GM21825 (cell line): Measurements from ENCODE around the gene CDHR2.
A peak's percentile ranks its signal among the peaks of the same experiment; 100 is the strongest.
"Not testable (repeated sequence)": the region's sequence is repeated elsewhere in the genome, so short reads cannot be mapped to it uniquely, and the experiment has no call there.

Experiments
- ATAC-seq: cut with Tn5 transposase; IDR thresholded peaks from one replicate; pipeline ENCODE4 v1.9.1; 2021; ENCODE audit warnings: mild to moderate bottlenecking, moderate library complexity; ENCODE audit not compliant: unreplicated experiment

The CDHR2 gene

DNA sequence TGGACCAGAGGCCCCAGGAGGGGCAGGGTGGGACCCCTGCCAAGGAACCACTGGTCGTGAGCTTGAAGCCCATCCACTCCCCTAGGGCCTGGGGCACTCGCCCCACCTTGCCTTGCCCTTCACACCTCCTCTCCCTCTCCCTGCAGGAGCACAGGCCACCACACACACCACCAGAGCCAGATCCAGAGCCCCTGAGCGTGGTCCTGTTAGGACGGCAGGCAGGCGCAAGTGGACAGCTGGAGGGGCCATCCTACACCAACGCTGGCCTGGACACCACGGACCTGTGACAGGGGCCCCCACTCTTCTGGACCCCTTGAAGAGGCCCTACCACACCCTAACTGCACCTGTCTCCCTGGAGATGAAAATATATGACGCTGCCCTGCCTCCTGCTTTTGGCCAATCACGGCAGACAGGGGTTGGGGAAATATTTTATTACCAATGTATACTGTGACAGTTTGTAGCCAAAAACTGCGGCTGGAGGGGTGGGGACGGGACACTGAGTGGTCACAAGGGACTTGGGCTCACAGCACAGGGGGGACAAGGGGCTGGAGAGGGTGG lies 46.3 kb downstream of the CDHR2 start:
- ATAC-seq, result no peak

DNA sequence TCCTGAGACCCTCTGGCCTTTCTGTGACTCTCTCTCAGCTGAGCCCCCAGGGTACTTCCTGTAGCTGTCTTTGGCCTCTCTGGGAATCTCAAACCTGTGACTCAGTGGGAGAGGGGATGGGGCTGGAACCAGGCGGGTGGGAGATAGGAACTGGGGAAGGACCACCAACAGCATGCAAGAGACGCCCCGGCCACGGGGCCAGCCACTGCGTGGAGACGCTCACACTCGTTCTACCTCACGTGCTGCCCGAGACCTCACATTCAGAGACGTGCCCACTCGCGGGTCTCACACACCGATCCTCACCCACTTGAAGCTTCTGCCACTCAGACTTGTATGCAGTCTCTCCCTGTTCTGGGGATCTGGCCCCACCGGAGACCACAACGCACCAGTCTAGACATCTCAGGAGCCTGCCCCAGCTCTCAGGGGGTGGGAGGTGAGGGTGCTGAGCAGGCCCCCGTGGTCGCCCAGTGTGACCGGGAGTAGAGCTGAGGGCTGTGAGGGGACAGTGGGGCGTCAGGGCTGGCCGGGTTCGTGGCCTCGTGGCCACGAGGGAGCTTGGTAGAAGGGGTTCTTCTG lies 47.0 kb downstream of the CDHR2 start:
- no peak for ATAC-seq

DNA sequence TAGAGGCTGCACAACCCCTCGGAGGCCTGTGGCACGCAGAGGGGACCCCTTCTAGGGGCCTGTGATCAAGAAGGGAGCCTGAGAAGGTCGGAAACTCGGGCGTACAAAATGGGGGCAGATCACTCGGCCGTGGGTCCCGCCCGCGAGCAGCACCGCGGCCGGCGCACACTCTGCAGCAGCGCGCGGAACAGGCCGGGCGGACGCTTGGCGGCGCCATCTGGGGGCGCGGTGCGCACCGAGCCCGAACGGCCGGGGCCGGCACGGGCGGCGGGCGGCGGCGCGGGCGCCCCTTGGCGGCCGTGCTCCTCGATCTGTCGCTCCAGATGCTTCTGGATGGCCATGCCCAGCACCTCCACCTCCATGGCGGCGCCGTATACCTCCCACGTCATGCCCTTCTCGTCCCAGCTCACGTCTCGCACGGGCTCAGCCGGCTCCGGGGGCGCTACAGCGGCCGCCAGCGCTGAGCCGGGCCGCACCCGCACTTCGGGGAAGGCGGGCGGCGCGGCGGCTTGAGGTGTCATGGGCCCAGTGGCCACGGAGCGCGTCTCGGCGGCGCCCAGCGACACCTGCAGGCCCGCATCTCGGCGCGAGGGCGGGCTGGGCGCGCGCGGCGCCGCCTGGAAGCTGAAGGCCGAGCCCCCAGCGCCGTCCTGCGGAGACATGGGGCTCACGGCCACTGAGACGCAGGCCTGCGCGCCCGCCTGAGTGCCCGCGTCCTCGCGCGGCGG lies 47.7 kb downstream of the CDHR2 start:
- ATAC-seq, result peak; percentile 73

DNA sequence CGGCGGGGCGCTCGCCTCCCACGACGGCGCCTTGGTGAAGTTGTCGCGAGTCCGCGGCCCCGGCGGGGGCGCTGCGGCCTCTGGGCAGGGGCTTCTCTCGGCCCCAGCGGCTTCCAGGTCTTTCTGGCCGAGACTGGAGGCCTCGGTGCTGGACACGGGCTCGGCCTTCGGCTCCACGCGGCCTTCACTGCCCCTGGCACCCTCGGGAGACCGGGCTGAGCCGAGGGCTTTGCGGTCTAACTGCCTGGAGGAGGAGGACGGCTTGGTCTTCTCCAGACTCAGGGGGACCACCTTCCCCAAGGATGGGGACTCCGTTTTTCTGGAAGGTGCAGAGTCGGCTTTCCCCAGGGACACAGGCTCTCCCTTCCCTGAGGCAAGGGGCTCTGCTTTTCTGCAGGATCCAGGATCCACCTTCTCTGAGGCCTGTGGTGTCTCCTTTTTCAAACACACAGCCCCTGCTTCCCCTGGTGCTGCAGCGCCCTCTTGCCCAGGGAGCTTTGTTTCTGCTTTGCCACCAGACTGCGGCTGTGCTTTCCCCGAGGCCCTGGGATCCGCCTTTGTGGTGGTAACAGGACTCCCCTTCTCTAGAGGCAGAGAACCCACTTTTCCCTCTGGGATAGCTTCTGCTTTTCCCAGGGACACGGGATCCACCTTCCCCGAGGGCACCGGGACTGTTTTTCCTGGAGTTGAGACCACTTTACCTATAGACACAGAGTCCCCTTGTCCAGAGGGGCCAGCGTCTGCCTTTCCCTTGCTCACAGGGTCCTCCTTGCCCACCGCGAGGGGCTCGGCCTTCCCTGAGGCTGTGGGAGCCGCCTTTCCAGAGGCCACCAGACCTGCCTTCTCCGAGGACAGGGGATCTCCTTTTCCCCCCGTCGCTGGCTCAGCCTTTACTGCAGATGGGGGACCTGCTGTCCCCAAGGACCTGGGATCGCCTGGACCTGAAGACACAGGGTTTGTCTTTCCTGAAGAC lies 48.6 kb downstream of the CDHR2 start:
- ATAC-seq, result no peak

DNA sequence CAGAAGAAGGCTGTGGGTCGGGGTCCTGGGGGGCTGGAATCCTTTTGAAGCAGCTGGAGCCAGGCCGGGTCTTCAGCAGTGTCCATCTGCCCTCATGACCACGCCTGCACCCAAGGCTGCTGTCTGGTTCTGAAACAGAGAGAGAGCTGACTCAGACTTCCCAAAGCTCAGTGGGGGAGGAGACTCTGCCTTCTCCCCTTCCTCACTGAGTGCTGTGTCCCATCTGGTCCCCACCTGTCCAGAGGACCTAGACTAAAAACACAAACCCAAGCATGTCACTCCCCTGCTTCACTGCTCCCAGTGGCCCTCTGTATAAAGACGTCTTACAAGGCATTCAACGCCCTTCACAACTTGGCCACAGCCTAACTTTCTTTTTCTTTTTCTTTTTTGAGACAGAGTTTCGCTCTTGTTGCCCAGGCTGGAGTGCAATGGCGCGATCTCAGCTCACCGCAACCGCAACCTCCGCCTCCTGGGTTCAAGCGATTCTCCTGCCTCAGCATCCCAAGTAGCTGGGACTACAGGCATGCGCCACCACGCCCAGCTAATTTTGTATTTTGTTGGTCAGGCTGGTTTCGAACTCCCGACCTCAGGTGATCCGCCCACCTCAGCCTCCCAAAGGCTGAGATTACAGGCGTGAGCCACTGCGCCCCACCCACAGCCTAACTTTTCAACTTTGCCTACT lies 50.7 kb downstream of the CDHR2 start:
- ATAC-seq, result not testable (repeated sequence)

DNA sequence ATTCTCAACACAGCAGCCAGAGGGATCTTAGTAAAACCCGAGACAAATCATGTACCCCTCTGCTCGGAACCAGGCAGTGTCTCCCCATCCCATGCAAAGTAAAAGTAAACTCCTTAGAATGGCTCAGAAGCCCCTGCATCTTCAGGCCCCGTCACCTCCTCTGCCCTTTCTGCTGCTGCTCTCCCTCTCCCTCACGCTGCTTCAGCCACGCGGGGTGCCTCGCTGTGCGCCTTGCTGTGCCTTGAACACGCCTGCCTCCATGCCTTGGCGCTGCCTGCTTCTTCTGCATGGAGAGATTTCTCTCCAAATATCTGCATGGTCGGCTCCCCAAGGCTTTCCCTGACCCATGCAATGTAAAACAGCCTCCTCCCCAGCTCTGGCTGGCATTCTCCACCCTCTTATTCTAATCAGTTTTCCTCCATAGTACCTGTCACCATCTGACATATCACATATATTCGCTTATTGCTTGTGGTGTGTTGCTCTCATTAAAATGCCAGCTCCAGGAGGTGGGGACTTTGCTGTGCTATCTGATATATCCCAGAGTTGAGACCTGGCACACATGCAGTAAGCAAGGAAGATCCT lies 52.9 kb downstream of the CDHR2 start:
- ATAC-seq, result no peak

DNA sequence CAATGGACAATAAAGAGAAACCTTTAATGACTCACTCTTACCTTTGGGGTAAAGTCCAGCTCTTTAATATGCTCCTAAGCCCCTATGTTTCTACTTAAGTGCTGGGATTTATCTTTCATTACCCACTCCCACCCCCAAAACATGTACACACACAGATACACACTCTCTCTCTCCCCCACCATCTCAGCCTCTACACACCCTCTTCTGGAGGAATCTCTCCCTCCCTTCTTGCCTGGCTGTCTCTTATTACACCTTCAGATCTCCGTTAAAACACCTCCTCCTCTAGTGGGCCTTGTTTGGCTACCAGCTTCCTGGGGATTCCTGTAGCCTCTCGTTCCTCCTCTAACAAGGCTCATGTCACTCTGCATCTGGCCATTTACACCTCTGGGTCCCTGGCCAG lies 53.9 kb downstream of the CDHR2 start:
- no peak for ATAC-seq

DNA sequence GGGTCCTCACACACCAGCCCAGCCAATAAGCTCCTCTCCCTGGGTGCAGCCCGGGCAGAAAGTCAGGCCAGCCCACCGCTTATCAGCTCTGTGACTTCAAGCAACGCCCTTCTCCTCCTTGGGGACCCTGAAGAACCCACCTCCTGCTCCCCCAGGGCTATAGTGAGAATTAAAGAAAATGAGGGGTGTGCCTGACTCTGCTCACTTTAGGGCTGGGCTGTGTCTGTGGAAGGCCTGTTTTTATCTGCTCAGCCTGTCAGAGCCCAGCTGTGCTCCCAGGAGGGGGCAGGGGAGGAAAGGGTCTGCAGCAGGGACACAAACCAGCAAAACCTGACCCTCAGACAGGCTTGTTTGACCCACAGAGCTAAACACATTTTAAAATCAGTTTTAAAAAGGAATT lies 56.9 kb downstream of the CDHR2 start:
- ATAC-seq, result no peak

DNA sequence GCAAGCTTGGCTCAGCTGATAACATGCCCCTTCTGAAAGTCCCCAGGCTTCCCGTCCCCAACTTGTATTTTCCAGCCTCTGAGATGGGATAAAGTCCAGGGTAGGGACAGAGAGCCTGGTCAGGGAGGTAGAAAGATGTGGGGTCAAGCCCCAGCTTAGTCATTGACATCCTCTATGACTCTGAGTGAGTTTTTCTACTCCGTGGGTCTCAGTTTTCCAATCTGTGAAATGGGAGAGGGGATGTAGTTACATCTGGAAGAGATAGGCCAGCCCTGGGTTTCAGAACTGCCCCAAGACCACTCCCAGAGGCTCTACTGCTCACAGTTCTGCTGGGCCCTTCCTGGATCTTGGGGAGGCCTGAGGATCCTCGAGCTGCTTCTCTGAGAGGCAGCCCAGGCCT lies 57.7 kb downstream of the CDHR2 start:
- ATAC-seq, result no peak

DNA sequence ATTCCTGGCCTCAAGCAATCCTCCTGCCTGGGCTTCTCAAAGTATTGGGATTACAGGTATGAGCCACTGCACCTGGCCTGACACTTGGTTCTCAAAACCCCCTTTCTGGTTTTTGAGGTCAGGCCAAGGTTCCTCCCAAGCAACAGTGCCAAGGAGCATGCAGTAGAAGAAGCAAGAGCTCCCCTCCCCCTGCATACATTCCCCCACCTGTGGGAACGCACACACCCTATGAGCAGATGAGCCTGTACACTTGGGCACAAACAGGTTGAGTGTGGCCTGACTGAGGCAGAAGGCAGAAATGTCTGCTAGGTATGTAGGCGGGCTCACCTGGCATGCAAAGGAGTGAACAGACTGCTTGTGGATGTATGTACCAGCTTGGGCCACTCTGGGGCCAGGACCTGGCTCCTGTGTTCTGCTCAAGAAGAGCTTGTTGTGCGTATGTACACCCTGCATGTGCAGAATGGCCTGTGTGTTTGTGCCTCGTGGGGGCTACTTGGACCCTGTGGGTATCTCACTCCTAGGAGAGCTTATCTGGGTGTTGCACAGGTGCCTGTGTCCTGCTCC lies 59.1 kb downstream of the CDHR2 start:
- no peak for ATAC-seq

DNA sequence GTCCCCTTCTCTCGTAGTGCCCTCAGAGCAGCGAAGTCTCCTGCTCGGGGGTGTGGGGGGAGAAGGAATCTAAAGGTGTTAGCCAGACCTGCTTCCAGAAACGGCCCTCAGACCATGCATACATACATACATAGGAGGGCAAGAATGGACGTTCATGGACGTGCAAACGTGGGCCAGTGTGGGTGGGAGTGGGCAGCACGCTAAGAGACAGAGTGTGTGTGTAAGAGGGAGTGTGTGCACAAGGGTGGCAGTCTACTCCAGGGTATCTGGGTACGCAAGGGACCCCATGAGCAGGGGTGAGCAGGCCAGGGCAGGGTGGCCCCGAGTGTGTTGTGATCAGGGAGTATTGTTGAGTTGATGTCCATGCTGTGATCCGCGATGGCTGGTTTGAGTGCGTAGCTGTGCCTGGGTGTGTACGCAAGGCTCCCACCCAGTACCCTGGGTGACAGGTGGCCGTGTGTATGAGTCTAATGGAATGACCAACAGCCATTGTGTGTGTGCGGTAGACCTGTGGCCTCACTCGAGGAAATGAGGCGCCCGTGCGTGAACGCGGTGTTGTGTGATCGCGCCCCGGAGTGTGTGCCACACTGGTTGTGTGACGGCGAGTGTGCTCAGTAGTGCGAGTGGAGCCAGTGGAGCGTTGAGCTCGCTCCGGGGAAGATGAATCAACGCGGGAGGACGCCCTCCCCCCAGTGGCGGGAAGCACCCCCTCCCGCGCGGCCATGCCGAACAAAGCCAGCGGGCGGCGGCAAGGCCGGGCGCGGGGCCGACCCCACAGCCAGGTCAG lies 60.0 kb downstream of the CDHR2 start:
- no peak for ATAC-seq

DNA sequence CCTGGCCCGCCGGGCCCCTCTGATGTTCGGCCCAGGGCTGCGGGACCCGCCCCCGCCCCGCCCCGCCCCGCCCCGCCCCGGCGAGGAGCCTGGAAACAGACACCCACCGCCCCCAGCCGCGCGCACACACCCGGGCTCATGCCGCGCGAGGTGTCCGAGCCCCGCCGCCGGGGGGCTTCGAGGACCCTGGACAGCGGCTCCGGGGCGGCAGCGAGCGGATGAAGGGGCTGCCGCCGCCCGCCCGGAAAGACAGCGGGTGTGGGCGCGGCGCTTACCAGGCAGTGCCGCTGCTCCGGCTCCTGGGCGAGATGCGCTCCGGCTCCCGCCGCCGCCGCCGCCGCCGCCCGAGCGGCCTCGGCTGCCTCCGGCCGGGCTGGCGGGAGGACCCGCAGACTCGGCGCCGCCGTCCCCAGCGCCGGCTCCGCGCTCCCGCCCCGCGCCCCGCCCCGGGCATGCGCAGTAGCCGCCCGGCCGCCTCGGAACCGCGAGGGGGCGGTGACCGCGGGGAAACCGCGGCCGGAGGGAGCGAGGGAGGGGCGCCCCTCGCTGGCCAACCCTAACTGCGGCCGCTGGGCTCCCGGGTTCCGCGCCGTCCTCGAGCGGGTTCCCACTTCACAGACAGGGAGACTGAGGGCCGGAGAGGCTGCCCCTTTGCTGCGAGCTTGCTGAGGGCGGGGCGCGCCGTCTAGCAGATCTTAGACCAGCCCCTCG lies 60.7 kb downstream of the CDHR2 start, which contains the start of gene GPRIN1:
GPRIN1 (minus strand) TSS at position 433 of the 711 bp plus-strand sequence. CDS start 10,322 bp downstream, outside the sequence.
- ATAC-seq, result peak; percentile 80

DNA sequence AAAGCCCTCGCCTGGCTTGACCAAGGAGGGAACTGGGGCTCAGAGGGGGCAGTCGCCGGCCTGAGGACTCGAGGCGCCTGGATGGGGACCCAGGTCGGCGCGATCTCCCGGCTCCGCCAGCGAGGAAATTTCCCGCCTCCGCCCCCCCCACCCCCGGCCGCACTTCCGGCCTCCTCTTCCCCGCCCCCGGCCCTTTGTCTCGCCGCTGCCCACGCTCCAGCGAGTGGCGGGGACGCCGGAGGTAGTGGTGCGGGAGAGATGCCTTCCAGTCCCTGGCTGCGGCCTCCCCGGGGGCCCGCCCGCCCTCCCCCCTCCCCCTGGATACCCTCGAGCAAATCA lies 61.3 kb downstream of the CDHR2 start:
- ATAC-seq, result peak; percentile 1

DNA sequence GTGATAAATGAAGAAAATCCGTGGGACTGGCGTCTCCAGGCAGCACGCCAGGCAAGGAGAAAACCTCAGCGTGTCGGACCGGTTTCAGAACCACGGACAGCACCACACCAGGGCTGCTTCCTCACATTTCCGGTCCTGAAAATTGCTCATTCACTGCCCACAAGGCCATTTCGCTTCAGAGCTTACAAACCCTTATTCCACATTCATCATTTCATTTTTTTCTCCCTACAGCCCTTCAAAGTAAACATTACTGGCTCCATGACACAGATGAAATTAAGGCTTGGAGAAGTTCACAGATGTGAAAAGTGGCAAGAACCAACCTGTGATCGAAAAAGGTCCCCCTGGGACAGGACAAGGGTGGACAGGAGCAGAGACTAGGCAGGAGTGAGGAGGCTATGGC lies 62.3 kb downstream of the CDHR2 start:
- no peak for ATAC-seq

DNA sequence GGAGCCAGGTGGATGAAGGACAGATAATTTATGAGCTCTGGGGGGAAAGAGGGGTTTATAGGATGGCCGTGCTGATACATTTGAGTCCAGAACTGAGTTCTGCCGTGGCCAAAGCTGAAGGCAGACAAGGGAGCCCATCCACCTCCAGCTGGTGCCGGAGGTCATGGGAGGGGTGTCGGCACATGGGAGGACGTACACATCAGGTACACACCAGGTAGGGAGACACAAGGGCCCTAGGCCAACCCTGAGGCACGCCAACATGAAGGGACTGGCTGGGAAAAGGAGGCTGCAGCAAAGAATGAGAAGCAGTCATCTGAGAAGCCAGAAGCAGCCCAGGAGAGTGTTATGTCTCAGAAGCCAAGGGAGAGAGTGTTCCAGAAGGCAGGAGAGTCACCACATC lies 62.9 kb downstream of the CDHR2 start:
- ATAC-seq, result no peak

DNA sequence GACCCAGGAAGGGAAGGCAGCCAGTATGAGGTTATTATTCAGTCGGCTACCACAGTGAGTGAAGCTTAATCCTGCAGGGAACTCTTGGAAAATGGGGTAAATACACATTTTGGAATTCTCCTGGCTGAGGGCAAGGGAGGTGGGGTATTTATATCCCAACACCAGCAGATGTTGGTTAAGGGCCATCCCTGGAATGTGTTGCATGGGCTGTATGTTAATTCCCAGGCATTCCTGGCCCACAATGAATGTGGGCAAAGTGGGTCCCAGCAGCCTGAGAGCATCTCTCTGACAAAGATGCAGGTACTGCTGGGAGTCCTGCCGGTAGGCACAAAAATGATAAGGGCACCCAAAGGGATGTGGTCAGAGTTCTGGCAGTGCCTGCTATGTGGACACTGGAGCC lies 63.7 kb downstream of the CDHR2 start:
- no peak for ATAC-seq

DNA sequence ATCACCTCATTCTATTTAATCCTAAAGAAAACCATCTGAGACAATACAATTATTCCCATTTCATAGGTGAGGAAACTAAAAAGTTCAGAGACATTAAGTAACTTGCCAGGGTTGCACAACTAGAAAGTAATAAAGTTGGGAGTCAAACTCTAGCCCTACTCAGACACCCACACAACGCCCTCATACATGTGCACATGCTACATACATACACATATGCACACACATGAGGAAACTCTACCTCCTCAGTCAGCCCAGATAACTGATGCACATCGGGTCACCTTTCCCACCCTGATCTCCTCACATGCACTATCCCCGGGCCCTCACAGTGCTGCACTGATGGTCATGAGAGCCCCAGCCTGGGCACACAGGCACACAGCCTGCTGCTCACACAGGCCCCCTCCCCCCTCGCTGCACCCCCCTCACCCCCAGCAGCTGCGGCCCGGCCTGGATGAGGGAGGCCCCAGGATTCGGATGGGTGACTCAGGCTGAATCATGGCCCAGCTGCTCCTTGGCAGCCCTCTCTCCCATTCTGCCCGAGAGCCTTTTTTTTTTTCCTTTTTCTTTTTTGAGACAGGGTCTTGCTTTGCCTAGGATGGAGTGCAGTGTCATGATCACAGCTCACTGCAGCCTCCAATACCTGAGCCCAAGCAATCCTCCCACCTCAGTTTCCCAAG lies 65.8 kb downstream of the CDHR2 start:
- no peak for ATAC-seq

DNA sequence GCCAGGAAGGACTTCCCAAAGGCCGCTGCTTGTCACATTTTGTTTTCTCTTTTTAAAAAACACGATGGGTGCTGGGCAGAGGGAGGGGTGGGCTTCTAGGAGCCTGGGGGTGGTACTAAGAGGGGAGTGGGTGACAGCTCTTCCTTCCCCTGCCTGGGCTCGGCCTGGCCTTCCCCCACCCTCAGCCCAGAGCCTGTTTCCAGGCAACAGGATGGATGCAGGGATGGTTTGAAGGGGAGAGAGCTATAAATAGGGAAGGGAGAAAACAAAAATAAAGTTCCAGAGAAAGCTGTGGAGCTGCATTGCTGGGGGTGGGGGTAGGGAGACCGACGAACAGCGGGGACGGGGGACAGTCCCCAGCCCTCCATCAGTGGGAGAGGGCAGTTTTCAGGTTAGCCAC lies 67.4 kb downstream of the CDHR2 start:
- ATAC-seq, result no peak
